GM10847 (cell line): ENCODE data around the gene SFXN3.
A peak's percentile ranks its signal among the peaks of the same experiment; 100 is the strongest.

ENCODE experiments used
- POLR2A ChIP-seq: IDR thresholded peaks from 2 replicates; pipeline ENCODE4 v1.6.1; 2011; ENCODE audit not compliant: insufficient read length; ENCODE audit errors: extremely low read depth

Gene SFXN3

GRCh38 chr10:101035916-101036702, 5.1 kb downstream of the SFXN3 start:
- no peak for TF ChIP-seq POLR2A

GRCh38 chr10:101036726-101037125, 5.7 kb downstream of the SFXN3 start:
- TF ChIP-seq POLR2A = no peak

- no peak for TF ChIP-seq POLR2A
Measured at GRCh38 chr10:101038484-101038883, 7.5 kb downstream of the SFXN3 start.

GRCh38 chr10:101040061-101040460, 9.0 kb downstream of the SFXN3 start:
- TF ChIP-seq POLR2A = no peak

- no peak for TF ChIP-seq POLR2A
Measured at GRCh38 chr10:101040851-101041250, 9.8 kb downstream of the SFXN3 start.

- no peak for TF ChIP-seq POLR2A
Measured at GRCh38 chr10:101041252-101041761, 10.3 kb downstream of the SFXN3 start.

GRCh38 chr10:101042118-101042517, 11.1 kb downstream of the SFXN3 start:
- TF ChIP-seq POLR2A = no peak

- peak; percentile 64 for TF ChIP-seq POLR2A
Measured at GRCh38 chr10:101042667-101043362, 11.8 kb downstream of the SFXN3 start.

- no peak for TF ChIP-seq POLR2A
Measured at GRCh38 chr10:101043363-101043707, 12.3 kb downstream of the SFXN3 start.

GRCh38 chr10:101044117-101044516, 13.1 kb downstream of the SFXN3 start:
- TF ChIP-seq POLR2A = no peak

- no peak for TF ChIP-seq POLR2A
Measured at GRCh38 chr10:101046332-101047238, 15.6 kb downstream of the SFXN3 start.

- no peak for TF ChIP-seq POLR2A
Measured at GRCh38 chr10:101047268-101047667, 16.2 kb downstream of the SFXN3 start.

- TF ChIP-seq POLR2A = no peak
Measured at GRCh38 chr10:101047961-101048892, 17.2 kb downstream of the SFXN3 start.

GRCh38 chr10:101050208-101051069, 19.4 kb downstream of the SFXN3 start:
- TF ChIP-seq POLR2A = no peak

GRCh38 chr10:101052285-101052684, 21.3 kb downstream of the SFXN3 start:
- no peak for TF ChIP-seq POLR2A
